Rectal smooth muscle tissue (tissue), 1 donor: ENCODE data around the gene ANO2.

Experiments
- H3K27ac ChIP-seq: one replicate; pipeline ENCODE4 v1.7.0; 2013; ENCODE audit warnings: low read depth, low read length, inconsistent platforms
- H3K27me3 ChIP-seq: one replicate; pipeline ENCODE4 v1.7.0; 2013; ENCODE audit warnings: low read length; ENCODE audit not compliant: control insufficient read depth, insufficient read depth
- H3K36me3 ChIP-seq: one replicate; pipeline ENCODE4 v1.7.0; 2013; ENCODE audit warnings: low read length; ENCODE audit not compliant: control insufficient read depth, insufficient read depth
- H3K4me1 ChIP-seq: one replicate; pipeline ENCODE4 v1.7.0; 2013; ENCODE audit warnings: low read length; ENCODE audit not compliant: control insufficient read depth, insufficient read depth
- H3K4me3 ChIP-seq: one replicate; pipeline ENCODE4 v1.7.0; 2013; ENCODE audit warnings: low read length
- H3K9ac ChIP-seq: one replicate; pipeline ENCODE4 v1.7.0; 2013; ENCODE audit warnings: low read length

ANO2 gene

GRCh38 chr12:5525783-5526367 is 419.2 kb downstream of the ANO2 start:
- H3K36me3 ChIP-seq: no peaks in the 10 kb centered on the region
- H3K4me1 ChIP-seq: no peaks in the 10 kb centered on the region
- no peak overlapping the region for H3K27ac ChIP-seq
- H3K4me3 ChIP-seq: no peak overlapping the region
- no peaks in the 10 kb centered on the region for H3K27me3 ChIP-seq
- H3K9ac ChIP-seq: no peak overlapping the region

GRCh38 chr12:5524769-5525436 is 420.2 kb downstream of the ANO2 start:
- H3K36me3 ChIP-seq: no peaks in the 10 kb centered on the region
- H3K9ac ChIP-seq: no peak overlapping the region
- no peaks in the 10 kb centered on the region for H3K4me1 ChIP-seq
- H3K27me3 ChIP-seq: no peaks in the 10 kb centered on the region
- no peak overlapping the region for H3K27ac ChIP-seq
- no peak overlapping the region for H3K4me3 ChIP-seq

- no peaks in the 10 kb centered on the region for H3K4me1 ChIP-seq
- no peak overlapping the region for H3K9ac ChIP-seq
- no peaks in the 10 kb centered on the region for H3K36me3 ChIP-seq
- H3K4me3 ChIP-seq: no peak overlapping the region
- H3K27me3 ChIP-seq: no peaks in the 10 kb centered on the region
- no peak overlapping the region for H3K27ac ChIP-seq
Measured at GRCh38 chr12:5524116-5524768, 420.8 kb downstream of the ANO2 start.

GRCh38 chr12:5523396-5524115 is 421.5 kb downstream of the ANO2 start:
- Histone ChIP-seq H3K36me3 (no peaks in the 10 kb centered on the region), H3K4me1 (no peaks in the 10 kb centered on the region), H3K9ac (no peak overlapping the region), H3K4me3 (no peak overlapping the region), H3K27ac (no peak overlapping the region), H3K27me3 (no peaks in the 10 kb centered on the region)

- H3K4me1 ChIP-seq: no peaks in the 10 kb centered on the region
- H3K9ac ChIP-seq: no peak overlapping the region
- no peak overlapping the region for H3K27ac ChIP-seq
- H3K27me3 ChIP-seq: no peaks in the 10 kb centered on the region
- H3K36me3 ChIP-seq: no peaks in the 10 kb centered on the region
- no peak overlapping the region for H3K4me3 ChIP-seq
Measured at GRCh38 chr12:5522432-5523335, 422.4 kb downstream of the ANO2 start.

GRCh38 chr12:5521456-5522325 is 423.4 kb downstream of the ANO2 start:
- no peak overlapping the region for H3K9ac ChIP-seq
- no peaks in the 10 kb centered on the region for H3K36me3 ChIP-seq
- no peak overlapping the region for H3K4me3 ChIP-seq
- no peaks in the 10 kb centered on the region for H3K4me1 ChIP-seq
- no peak overlapping the region for H3K27ac ChIP-seq
- no peaks in the 10 kb centered on the region for H3K27me3 ChIP-seq

GRCh38 chr12:5520831-5521230 is 424.2 kb downstream of the ANO2 start:
- Histone ChIP-seq H3K27ac (no peak overlapping the region), H3K27me3 (no peaks in the 10 kb centered on the region), H3K4me1 (no peaks in the 10 kb centered on the region), H3K36me3 (no peaks in the 10 kb centered on the region), H3K9ac (no peak overlapping the region), H3K4me3 (no peak overlapping the region)

- Histone ChIP-seq H3K4me3 (no peak overlapping the region), H3K27me3 (no peaks in the 10 kb centered on the region), H3K4me1 (no peaks in the 10 kb centered on the region), H3K9ac (no peak overlapping the region), H3K36me3 (no peaks in the 10 kb centered on the region), H3K27ac (no peak overlapping the region)
Measured at GRCh38 chr12:5520037-5520436, 425.0 kb downstream of the ANO2 start.

GRCh38 chr12:5518584-5519365 is 426.3 kb downstream of the ANO2 start:
- Histone ChIP-seq H3K4me3 (no peak overlapping the region), H3K9ac (no peak overlapping the region), H3K4me1 (no peaks in the 10 kb centered on the region), H3K27me3 (no peaks in the 10 kb centered on the region), H3K27ac (no peak overlapping the region), H3K36me3 (no peaks in the 10 kb centered on the region)

GRCh38 chr12:5516371-5517241 is 428.5 kb downstream of the ANO2 start:
- H3K27me3 ChIP-seq: no peaks in the 10 kb centered on the region
- H3K9ac ChIP-seq: no peak overlapping the region
- H3K27ac ChIP-seq: no peak overlapping the region
- no peaks in the 10 kb centered on the region for H3K4me1 ChIP-seq
- no peaks in the 10 kb centered on the region for H3K36me3 ChIP-seq
- no peak overlapping the region for H3K4me3 ChIP-seq
